GM12864 (cell line): ENCODE measurements around the gene PTX3.

Experiments
- DNase-seq: peaks from one replicate; pipeline ENCODE4 v3.0.0-alpha.2; 2011; ENCODE audit warnings: low read depth
- H3K4me3 ChIP-seq: 2 replicates; pipeline ENCODE4 v1.5.1; 2011; ENCODE audit warnings: mild to moderate bottlenecking, low read depth, low read length, control low read depth
- TF ChIP-seq, protein P1 (sequence below): IDR thresholded peaks from 2 replicates; pipeline ENCODE4 v1.5.1; 2011; ENCODE audit warnings: low read depth, mild to moderate bottlenecking, moderate library complexity, low read length, control low read depth, inconsistent platforms; ENCODE audit errors: missing control alignments

The PTX3 gene

DNA sequence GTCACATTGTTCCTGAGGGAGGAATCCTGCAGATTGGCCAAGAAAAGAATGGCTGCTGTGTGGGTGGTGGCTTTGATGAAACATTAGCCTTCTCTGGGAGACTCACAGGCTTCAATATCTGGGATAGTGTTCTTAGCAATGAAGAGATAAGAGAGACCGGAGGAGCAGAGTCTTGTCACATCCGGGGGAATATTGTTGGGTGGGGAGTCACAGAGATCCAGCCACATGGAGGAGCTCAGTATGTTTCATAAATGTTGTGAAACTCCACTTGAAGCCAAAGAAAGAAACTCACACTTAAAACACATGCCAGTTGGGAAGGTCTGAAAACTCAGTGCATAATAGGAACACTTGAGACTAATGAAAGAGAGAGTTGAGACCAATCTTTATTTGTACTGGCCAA is 6.1 kb downstream of the PTX3 start:
- TF ChIP-seq, protein P1, sequence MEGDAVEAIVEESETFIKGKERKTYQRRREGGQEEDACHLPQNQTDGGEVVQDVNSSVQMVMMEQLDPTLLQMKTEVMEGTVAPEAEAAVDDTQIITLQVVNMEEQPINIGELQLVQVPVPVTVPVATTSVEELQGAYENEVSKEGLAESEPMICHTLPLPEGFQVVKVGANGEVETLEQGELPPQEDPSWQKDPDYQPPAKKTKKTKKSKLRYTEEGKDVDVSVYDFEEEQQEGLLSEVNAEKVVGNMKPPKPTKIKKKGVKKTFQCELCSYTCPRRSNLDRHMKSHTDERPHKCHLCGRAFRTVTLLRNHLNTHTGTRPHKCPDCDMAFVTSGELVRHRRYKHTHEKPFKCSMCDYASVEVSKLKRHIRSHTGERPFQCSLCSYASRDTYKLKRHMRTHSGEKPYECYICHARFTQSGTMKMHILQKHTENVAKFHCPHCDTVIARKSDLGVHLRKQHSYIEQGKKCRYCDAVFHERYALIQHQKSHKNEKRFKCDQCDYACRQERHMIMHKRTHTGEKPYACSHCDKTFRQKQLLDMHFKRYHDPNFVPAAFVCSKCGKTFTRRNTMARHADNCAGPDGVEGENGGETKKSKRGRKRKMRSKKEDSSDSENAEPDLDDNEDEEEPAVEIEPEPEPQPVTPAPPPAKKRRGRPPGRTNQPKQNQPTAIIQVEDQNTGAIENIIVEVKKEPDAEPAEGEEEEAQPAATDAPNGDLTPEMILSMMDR: no peak
- no peak for DNase-seq
- no peak overlapping the region for H3K4me3 ChIP-seq

DNA sequence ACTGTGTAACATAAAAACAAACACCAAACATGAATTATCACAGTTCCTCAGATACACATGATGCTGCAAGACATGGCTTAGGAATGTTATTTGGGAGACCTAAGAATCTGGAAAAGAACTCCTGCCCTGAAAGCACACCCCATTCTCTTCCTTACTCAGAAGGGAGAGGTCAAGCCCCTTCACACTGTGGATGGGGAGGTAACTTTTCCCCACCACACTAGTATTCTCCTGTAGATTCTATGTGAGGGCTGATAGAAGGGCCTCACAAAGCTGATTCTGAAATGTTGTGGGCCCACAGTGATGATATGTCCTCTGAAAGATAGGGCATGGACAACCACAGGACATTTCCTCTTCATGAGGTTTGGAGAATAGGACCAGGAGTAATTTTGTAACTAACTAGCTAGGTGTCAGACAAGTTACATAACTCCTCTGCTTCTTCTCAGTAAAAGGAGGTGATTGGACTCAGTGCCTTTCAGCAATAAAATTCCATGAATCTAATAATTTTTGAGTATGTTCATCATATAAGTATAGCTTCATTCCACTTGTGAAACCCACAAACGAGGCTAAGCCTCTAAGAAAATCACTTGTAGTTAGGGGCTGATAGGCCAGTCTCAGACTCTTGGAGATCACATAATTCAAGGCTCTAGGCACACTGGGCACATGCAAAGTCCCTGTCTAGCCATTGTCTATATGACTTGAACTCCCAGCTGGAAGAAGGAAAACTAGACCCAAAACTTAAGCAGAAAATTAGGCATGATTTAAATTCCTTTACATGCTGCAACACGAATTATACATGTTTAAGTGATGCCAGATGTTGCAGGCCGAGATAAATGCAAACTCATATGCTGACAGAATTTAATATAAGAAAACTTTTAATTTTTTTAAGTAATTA is 7.5 kb downstream of the PTX3 start:
- H3K4me3 ChIP-seq: no peak overlapping the region
- TF ChIP-seq, protein P1: no peak
- no peak for DNase-seq

DNA sequence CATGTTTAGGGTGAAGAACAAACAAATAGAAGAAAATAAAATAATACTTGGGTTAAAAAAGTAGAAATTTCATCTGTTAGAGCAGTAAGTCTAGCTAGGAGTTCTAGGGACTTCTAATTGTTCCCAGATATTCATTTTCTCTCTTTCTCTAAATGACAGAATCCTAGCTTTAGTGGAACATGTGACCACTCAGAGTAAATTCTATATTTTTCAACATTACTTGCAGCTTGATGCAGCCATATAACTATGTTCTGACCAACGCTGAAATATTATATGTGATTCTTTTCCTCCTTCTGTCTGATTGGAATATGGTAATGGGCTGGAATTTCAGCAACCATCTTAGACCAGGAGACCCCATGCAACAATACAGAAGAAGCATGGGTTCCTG is 8.1 kb downstream of the PTX3 start:
- no peak for DNase-seq
- H3K4me3 ChIP-seq: no peak overlapping the region
- TF ChIP-seq, protein P1: no peak

DNA sequence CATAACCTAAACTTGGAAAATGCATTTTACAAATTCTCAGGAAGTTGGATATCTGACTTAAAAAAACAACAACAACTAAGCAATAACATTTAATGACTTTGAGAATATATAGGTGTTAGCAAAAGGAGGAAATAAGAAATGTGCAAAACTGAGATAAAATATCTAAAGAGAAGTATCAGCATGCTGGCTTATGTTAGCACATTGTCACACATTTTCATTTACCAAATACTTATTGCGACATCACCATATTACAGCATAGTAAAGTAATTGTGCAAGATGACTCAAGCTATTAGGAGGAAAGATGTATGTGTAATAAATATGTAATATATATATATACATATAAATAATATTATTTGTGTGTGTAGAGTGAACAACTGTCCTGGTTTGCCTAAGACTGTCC is 9.2 kb downstream of the PTX3 start:
- TF ChIP-seq, protein P1: no peak
- DNase-seq: no peak
- H3K4me3 ChIP-seq: no peak overlapping the region

DNA sequence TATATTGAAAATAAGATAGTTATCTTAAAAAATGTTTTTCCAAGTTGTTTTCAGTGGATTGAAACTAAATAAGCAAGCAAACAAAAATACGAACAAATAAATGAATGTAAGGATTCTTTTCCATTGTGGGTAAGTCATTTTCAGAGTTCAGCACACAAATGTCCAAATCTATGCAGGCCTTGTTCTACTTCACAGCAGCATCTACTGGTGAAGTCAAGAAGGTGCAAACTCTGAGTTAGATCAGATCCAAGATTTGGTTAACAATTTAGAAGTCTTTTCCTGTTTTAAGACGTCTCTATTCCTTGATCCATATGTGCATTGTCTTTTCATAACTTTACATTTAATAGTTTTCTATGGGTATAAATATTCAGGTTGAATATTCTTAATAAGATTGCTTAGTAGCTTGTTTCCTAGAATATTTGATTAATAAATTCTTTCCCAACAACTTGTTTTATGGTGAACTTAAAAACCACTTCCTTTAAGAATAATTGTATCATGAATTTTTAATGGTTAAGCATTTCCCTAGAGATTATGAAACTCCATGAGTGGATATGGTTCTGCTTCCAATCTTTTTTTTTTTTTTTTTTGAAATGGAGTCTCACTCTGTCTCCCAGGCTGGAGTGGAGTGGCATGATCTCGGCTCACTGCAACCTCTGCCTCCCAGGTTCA is 10.5 kb downstream of the PTX3 start:
- H3K4me3 ChIP-seq: no peak overlapping the region
- TF ChIP-seq, protein P1: peak; percentile 35
- no peak for DNase-seq

DNA sequence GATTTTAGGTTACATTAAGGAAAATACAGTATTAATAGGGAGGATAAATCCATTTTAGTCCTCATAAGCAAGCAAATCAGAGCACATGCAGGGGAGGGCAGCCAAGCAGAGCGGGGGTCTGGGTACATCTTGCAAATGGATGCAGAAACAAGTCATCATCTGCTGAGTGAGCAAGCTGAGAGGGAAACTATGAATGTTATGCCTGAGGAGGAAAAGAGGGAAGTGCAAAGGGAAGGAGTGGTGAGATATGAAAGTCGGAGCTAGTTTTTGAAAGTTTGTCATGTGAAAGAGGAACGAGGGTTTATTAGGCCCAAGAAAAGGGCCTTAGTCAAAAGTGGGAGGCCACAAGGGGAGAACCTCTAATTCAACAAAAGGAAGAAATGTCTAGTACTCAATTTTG is 15.4 kb downstream of the PTX3 start:
- TF ChIP-seq, protein P1: no peak
- H3K4me3 ChIP-seq: no peak overlapping the region
- DNase-seq: no peak

DNA sequence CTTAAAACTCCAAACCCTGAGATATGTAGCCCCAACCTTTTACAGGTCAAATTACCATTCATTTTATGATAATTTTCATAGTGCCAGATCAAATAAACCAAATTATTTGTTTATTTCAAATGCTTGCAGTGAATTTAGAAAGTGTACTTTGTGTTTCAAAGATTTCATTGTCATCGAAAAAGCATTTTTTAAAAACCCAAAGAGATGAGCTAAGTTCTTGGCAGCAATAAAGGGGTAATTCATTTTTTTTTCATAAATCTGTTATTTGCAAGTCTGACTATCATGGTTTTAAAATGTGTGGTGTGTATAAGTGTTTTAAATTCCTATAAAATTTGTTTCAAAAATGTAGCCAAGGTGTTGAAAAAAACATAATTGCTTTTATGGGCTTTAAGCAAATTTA is 17.2 kb downstream of the PTX3 start:
- TF ChIP-seq, protein P1: no peak
- DNase-seq: no peak
- no peak overlapping the region for H3K4me3 ChIP-seq
